Neural cell (in vitro differentiated cells): ENCODE results near the gene DPF3.

Source experiments
- CTCF ChIP-seq: fragments of 450-650 bp; IDR thresholded peaks from 2 replicates; pipeline ENCODE4 v1.5.1; 2014; ENCODE audit warnings: antibody characterized with exemption, mild to moderate bottlenecking, moderate library complexity; ENCODE audit not compliant: poor library complexity, severe bottlenecking
- EP300 ChIP-seq: fragments of 450-650 bp; conservative IDR thresholded peaks from 2 replicates; pipeline ENCODE4 v1.6.1; 2014; ENCODE audit warnings: antibody characterized with exemption, mild to moderate bottlenecking, moderate library complexity; ENCODE audit not compliant: poor library complexity, severe bottlenecking
- EZH2 ChIP-seq: fragments of 200-600, 300-800 bp; shearing (Covaris generic), sonication (generic); IDR thresholded peaks from 2 replicates; pipeline ENCODE4 v1.6.1; 2014; ENCODE audit warnings: antibody characterized with exemption, low read length, borderline replicate concordance, mild to moderate bottlenecking; ENCODE audit not compliant: insufficient read depth, poor library complexity, severe bottlenecking
- MXI1 ChIP-seq: fragments of 450-650 bp; conservative IDR thresholded peaks from 2 replicates; pipeline ENCODE4 v1.6.1; 2014; ENCODE audit warnings: antibody characterized with exemption, mild to moderate bottlenecking; ENCODE audit not compliant: poor library complexity, severe bottlenecking
- POLR2AphosphoS5 ChIP-seq: IDR thresholded peaks from 2 replicates; pipeline ENCODE4 v1.6.1; 2012
- RAD21 ChIP-seq: fragments of 450-650 bp; conservative IDR thresholded peaks from 2 replicates; pipeline ENCODE4 v1.6.1; 2014; ENCODE audit warnings: antibody characterized with exemption, mild to moderate bottlenecking, moderate library complexity
- REST ChIP-seq: IDR thresholded peaks from 2 replicates; pipeline ENCODE4 v1.6.1; 2012; ENCODE audit warnings: borderline replicate concordance
- SMC3 ChIP-seq: fragments of 450-650 bp; conservative IDR thresholded peaks from 2 replicates; pipeline ENCODE4 v1.6.1; 2014; ENCODE audit warnings: antibody characterized with exemption, mild to moderate bottlenecking, moderate library complexity; ENCODE audit not compliant: poor library complexity
- TAF1 ChIP-seq: IDR thresholded peaks from 2 replicates; pipeline ENCODE4 v1.6.1; 2012; ENCODE audit warnings: low read depth

GRCh38 chr14:72599579-72600470 lies 294.1 kb downstream of the DPF3 start:
- TF ChIP-seq CTCF, result no peak
- TF ChIP-seq EZH2, result no peak
- no peak for TF ChIP-seq RAD21
- no peak for TF ChIP-seq TAF1
- no peak for TF ChIP-seq POLR2AphosphoS5
- TF ChIP-seq SMC3, result no peak
- TF ChIP-seq EP300, result no peak
- no peak for TF ChIP-seq REST
- no peak for TF ChIP-seq MXI1
